Hematopoietic multipotent progenitor cell treated with erythropoietin and hydrocortisone succinate and interleukin-3 and kit ligand, for 17 days (in vitro differentiated cells): Measurements from ENCODE around the gene TLNRD1.

ENCODE experiments used
- DNase-seq: peaks from one replicate; pipeline ENCODE4 v3.0.0-alpha.2; 2015; ENCODE audit warnings: low spot score

Gene TLNRD1

DNA sequence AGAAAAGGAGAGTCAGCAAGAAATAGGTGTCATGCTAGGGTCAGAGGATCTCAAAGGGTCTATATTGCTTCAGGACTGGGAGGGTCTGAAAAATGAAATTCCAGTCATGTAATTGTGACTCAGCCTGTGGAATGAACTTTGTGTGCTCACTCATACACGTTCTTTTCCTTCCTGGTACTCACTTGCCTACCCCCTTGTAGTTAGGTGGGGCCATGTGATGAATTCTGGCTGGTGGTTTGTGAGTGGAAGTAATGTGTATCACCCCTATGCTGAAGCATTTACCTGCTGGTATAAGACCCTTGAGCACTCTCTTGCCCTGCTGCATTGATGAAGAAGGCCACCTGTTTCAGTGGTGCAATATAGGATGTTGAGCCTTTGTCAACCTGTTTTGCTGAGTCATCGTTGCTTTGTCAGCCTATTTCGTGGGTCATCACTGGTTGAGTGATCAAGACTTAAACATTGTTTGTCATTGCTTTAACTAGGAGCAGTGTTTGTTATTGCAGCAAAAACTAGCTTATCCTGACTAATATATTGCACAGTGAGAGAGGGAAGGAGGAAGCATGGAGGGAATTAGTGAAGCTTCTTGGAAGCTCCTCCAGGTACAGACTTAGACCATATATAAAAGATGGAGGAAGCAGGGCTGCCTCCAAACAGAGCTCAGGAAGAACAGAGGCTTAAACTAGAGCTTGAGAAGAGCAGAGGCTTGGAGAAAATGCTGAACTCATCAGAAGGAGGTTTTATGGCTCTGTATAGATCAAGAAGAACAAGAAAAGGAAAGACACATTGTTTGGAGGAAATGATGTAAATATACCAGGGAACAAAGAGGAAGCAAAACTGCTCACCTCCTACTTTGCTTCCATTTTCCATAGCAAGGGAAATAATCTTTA, 28.9 kb downstream of the TLNRD1 start:
- no peak for DNase-seq

DNA sequence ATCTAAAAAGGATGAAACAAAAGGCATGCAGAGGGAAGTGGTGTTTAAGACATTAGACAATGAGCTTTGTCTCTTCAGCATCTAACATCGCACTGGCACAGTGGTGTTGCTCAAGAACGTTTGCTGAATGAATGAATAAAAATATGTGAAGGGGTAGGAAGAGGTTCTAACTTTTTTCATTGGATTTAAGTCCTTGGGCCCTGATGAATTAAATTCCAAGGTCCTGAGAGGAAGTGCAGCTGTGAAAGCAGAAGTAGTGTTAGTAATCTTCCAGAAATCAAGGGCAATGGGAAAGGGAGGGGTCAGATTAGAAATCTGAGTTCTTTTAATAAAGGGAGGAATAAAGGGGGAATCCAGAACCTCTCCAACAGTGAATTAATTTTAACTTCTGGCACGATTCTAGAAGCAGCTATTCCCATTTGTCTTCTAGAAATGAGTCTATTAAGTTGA, 29.6 kb downstream of the TLNRD1 start:
- no peak for DNase-seq

DNA sequence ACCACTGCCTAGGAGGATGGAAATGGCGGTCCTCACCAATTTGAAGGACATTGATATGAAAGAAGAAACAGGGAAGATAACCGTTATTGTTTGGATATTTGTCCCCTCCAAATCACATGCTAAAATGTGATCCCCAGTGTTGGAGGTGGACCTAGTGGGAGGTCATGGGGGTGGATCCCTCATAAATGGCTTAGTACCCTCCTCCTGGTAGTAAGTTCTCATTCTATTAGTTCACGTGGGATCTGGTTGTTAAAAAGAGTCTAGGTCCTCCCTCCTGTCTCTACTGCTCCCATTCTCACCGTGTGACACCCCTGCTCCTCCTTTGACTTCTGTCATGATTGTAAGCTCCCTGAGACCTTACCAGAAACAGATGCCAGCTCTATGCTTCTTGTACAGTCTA, 30.5 kb downstream of the TLNRD1 start:
- no peak for DNase-seq

DNA sequence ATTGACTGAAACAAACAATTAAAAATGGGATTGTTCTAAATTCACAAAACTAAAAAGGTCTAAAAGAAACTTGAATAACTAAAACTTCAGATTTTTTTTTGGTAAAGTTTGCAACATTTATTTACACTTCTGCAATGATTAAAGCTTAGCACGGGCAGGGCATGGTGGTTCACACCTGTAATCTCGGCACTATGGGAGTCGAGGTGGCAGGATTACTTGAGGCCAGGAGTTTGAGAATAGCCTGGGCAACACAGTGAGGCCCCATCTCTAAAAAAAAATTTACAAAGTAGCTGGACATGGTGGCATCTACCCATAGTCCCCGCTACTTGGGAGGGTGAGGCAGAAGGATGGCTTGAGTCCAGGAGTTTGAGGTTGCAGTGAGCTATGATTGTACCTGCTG, 31.6 kb downstream of the TLNRD1 start:
- no peak for DNase-seq

DNA sequence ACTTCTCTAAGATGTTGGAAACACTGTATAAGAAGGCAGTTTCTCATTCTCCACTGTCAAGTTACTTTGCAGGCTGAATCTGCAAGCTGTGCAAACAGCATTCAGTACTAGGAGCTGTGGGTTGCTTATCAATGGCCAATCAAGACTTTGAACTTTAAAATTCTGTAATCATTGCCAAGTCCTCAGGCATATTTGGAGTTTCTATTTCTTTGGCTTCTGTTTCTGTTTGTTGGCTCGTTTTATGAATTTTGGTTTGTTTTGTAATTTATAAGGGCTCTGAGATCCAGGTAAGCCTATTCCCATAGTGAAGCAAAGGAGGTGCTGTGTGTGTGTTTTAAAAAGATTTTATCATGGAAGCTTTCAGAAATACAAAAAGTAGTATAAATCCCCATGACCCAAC, 32.1 kb downstream of the TLNRD1 start:
- no peak for DNase-seq

DNA sequence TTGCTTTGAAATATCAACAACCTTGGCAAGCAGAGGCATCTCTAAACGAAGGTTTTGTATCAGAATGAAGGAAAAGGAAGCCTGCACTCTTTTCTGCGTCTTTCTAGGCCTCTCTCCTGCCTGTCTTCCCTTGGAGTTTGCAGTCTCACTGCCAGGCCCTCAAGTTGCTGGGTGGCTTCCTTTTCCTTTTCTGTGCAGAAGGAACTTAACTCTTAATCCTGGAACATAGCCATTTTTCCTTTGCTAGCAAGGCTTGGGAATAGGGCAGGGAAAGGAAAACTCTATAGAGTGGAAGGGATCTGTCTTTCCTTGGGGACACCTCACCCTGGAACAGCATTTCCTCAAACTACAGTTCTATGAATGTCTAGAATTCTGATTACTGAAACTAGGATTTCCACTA, 32.8 kb downstream of the TLNRD1 start:
- DNase-seq: no peak

DNA sequence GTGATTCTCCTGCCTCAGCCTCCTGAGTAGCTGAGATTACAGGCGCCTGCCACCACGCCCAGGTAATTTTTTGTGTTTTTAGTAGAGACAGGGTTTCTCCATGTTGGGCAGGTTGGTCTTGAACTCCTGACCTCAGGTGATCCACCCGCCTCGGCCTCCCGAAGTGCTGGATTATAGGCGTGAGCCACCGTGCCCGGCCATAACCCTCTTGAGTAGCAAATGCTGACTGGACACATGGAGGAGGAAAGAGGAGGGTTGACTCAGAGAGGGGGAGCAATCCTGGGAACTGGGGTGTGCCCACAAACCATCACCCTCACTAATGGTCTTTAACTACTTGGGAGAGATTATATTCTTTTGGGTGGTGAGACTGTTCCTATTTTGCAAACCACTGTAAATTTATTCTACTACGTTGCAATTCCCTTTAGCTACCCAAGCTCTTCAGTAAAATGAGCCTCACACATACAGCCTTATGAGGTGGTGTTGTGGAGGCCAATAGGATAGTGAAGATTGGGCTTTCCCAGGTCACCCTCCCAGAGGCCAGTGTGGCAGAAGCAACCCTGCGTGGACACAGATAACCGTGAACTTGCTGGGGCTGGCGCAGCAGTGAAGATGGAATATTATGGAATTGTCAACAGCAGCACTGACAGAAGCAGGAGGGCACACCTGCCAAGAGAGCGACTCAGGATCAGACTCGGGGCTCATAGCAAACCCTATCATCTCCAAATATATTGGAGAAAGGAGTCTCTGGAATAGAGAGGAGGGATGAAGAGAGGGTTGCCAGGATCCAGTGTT, 37.4 kb downstream of the TLNRD1 start:
- DNase-seq: no peak

DNA sequence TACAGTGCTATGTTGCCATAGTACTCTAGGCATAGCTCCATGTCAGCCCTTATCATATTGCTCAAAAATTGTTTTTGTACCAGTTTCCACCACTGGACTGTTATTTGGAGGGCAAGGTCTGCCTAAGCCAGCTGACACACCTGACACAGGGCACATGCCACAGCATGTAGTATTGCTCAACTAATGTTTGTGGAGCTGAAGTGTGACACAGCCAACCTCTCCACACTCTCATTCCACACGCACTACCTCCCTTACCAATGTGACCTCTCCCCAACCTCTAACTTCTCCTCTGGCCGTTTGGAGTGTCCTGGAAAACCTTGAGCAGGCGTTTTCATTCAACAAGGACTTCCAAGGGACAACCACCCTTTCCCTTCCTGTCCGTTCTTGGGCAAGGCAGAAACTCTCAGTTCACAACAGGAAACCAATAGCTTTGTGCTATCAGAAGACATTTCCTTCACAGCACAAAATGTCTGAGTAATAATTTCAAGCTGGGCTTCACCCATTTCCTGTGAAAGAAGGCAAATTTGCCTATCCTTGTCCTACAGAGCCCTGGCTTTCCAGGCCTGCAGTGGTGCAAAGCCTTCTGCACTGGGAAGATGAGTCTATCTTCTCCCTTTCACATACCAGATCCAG, 38.4 kb downstream of the TLNRD1 start:
- no peak for DNase-seq

DNA sequence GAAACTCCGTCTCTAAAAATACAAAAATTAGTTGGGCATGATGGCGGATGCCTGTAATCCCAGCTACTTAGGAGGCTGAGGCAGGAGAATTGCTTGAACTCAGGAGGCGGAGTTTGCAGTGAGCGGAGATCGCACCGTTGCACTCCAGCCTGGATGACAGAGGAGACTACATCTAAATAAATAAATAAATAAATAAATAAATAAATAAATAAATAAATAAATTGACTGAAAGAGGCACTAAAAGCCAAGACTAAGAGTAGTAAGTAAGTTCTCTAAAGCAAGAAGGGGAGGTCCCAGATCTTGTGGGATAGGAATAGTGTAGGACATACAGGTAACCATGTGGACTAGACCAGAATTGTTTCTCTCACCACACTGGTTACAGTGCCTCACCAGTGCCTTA, 40.0 kb downstream of the TLNRD1 start:
- no peak for DNase-seq

DNA sequence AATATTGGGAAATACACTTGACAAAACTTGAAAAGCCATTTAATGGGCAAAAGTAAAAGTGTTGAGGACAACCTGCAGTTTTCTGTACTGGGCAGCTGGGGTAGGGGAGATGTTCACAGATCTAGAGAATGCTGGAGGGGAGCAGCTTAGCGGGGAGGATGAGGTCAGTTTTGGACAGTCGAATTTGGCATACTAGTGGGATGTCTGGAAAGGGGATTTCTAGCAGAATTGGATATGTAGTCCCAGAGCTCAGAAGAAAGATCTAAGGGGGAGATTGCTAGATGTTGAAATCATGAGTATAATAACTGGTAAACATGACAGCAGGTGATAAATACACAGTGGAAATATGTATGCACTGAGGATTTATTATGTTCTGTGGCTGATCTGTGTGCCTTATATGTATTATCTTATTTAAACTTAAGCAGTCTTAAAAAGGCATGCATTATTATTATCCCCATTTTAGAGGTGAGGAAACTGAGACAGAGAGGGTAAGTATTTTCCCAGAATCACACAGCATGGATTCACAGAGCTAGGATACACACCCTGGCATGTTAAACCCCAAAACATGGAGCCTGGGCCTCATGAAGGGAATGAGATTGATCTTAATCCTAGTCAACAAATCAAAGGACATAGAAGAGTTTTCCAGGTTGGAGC, 42.7 kb downstream of the TLNRD1 start:
- DNase-seq: no peak

DNA sequence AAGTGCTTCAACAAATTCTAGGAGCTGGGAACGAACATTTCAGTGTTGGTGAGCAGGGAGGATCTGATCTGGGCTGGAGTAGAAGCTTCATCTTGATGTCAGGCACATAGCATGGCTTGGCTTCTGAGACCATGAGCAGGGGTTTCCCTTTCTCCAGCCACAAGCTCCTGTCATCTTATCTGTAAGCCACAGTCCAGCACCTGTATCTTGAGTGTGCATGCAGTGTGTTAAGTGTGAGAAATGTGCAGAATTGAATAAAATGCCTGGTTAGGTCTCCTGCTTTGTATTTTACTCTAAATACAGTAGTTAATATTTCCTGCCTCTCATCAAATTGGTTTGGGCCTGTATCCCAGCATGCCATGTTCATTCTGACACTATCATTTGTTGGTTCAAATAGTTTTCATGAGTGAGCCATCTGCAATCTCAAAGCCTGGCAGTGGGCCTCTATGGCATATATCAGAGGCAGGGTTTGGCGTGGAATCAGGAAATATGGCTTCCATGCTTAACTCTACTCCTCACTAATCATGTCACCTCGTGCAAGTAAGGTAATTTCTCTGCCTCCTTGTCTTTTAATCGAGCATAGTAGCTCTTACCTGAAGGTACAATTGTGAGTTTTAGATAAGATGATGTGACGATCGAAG, 43.3 kb downstream of the TLNRD1 start:
- no peak for DNase-seq

DNA sequence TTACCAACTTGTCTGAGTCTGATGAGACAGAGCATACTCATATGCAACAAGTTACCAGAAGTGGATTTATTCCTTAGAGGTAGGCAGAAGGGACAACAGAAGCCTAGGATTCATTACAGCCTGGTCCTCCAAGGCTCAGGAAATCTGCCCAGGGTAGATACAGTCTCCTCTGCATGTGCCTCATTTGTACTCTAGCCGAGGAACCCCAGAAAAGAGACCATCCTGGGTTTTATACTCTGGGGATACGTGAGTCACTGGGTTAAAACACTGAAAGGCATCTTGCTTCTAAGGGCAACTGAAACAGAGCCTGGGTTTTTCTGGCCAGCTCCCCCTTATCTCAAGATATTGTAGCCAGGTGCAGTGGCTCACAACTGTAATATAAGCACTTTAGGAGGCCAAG, 45.6 kb downstream of the TLNRD1 start:
- no peak for DNase-seq

DNA sequence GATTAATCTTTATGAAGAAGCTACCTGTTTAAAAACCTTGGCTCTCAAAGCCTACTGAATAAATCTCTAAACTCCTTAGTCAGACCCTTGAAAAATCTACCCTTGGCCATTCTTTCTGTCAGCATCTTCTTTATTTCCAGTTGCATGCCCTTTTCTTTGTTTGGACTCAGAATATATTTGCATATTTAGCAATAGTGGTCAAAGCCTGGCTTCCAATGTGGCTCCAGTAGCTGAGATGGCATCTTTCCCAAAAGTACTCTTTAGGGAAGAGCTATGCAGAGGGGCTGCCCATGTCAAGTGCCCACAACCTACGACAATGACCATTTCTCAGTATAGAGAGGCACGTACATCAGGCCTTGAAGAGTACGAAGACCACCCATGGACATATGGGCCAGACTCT, 47.2 kb downstream of the TLNRD1 start:
- no peak for DNase-seq

DNA sequence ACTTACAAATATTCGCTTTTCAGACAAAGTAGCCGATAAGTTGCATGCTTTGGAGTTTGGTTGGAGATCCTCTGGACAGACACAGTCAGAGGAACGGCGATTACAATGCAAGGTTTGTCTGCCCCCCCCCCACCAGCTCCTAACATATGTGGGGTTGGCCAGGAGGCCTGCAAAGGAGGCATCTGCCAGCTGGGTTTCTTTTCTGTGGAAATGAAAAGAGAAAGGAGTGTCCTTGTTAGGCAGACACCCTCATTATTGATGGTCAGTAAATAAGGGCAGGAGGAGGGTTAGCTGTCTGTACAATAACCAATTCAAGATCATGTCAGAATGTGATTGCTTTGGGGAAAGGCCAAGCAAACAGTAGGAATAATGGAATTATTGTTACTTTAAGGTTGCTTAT, 49.1 kb downstream of the TLNRD1 start:
- no peak for DNase-seq

DNA sequence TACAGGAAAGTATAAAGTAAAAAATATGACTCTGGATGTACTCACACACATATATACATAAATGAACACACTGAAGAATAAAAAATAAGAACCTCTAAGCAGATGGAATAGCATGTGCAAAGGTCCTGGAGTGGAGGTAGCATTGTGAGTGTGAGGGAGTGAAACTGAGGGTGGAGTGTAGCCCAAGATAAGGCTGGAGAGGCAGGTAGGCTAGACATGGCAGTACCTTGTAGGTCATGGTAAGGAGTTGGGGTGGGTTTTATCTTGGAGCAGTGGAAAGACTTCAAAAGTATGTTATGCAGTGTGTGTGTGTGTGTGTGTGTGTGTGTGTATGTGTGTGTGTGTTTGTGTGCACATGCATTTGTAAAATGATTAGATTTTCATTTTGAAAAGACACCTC, 49.5 kb downstream of the TLNRD1 start:
- DNase-seq: no peak

DNA sequence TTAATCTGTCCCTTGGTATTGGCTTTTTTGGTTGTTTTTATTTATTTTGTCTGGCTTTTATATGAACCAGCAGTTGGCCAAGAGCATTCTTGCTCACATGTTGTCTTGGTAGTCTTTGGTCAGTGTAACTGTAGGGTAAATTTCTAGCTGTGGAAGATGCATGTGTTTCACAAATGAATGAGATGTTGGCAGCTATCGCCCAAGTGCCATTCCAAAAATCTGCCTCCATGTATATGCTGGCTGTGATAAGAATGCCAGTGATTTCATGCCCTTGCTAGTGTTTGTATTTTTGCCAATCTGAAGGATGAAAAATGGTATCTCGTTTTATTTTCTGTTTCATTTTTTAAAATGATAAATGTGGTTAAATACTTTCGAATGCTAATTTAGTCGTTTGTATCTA, 50.1 kb downstream of the TLNRD1 start:
- no peak for DNase-seq

DNA sequence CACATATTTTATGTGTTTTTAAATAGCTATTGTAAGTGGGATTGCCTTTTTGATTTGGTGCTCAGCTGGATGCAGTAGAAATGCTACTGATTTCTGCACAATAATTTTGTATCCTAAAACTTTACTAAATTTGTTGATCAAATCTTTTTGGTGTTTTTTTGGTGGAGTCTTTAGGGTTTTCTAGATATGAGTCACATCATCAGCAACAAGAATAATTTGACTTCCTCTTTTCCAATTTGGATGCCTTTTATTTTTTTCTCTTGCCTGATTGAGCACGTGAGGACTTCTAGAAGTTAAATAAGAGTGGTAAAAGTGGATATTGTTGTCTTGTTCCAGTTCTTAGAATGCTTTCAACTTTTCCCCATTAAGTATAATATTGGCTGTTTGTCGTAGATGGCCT, 51.3 kb downstream of the TLNRD1 start:
- no peak for DNase-seq

DNA sequence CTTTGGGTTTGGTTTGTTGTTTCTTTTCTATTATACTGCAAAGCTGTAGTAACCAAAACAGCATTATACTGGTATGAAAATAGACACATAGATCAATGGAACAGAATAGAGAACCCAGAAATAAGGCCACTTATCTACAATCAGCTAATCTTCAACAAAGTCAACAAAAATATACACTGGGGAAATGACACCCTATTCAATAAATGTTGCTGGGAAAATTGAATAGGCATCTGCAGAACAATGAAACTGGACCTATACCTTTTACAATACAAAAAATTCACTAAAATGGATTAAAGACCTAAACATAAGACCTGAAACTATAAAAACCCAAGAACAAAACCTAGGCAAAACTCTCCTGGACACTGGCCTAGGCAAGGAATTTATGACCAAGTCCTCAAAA, 52.9 kb downstream of the TLNRD1 start:
- no peak for DNase-seq

DNA sequence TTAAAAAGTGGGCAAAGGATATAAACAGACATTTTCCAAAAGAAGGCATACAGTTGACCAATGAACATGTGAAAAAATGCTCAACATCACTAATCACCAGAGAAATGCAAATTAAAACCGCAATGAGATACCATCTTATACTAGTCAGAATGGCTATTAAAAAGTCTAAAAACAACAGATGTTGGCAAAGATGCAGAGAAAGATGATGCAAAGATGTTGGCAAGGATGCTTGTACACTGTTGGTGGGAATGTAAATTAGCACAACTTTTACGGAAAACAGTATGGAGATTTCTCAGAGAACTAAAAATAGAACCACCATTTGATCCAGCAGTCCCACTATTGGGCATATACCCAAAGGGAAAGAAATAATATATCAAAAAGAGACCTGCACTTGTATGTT, 53.5 kb downstream of the TLNRD1 start:
- DNase-seq: no peak
